C1 segment of cervical spinal cord (tissue), 14 donors: ENCODE data around the gene PHLDB2.

Experiments used
- DNase-seq, 14 donors: peaks; one replicate each; lab custom pipeline; 2025; lab: John Stamatoyannopoulos, UW

Gene PHLDB2

DNA sequence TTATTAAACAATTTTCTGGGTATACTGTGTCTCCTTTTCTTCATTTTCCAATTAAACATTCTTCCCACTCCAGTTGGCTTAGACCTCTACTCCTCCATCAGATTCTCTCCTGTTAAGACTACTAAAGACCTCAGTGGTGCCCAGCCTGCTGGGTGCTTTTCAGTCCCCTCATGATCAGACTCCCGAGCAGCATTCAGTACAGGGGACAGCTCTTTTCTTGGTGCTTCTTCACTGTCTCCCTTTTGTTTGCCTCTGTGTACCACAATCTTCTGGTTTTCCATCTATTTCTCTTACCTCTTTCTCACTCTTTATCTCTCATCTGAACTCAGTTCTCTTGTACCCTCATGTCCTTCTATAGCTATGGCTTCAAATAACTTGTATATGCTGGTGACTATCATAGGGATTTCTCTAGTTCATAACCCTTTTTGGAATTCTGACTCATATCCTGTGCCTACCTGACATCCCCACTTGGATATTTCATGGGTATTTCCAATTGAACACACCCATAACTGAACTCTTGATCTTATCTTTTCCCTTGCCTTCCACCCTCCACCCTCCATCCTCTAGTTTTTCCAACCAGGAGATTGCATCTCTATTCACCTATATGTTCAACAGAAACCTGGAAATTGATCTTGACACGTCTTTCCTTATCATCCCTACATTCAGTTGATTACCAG is 64.2 kb downstream of the PHLDB2 start:
- no peak for DNase-seq

DNA sequence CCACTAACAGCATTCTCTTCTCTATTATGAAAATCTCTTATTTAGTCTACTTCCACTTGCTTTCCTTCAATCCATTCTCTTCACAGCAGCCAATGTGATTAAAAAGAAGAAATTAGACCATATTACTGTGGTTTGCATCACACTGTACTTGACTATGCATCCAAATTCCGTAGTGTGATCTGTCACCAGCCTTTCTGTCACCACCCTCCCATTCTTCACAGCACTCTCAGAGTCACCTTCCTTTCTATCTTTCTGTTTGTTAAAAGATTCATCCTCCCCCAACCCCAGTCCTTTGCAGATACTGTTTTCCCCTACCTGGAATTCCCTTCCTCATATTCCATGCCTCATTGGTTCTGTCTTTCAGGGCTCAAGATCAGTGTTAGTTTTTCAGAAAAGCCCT is 64.7 kb downstream of the PHLDB2 start:
- DNase-seq: no peak

DNA sequence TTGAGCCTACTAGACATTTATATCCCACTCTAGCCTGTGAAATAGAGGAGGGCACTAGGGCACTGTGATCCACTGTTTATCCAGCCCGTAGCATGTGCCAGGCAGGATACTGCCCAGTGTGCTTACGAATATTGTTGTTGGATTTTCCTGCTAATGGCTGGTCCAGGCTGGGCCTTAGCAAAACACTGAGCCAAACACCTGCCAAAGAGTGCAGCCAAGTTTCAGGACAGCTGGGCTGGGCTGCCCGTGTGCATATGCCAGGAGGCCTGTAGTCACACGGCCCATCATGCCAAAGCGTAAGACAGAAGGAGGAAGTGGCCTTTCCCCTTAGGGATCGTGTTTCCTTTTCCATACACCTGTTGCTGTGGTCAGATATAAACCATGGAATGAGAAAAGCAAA is 65.2 kb downstream of the PHLDB2 start:
- no peak for DNase-seq

DNA sequence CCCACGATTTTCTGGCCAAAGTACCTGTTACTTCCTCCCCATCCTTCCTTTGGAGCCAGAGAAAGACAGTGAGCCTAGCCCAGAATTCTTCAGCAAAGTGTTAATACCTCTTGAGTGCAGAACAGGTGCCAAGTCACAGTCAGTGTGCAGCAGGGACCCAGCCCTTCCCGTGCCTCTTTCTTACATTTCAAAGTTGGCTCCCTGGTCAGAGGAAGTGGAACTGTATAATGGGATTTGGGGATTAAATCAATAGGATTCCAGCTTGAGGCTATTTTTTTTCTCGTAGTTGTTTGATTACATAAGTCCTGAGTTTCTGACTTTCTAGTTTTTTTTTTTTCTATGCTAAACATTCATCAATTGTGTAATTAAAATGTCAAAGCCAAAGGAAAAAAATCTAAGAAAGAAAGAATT is 67.2 kb downstream of the PHLDB2 start:
- DNase-seq: no peak

DNA sequence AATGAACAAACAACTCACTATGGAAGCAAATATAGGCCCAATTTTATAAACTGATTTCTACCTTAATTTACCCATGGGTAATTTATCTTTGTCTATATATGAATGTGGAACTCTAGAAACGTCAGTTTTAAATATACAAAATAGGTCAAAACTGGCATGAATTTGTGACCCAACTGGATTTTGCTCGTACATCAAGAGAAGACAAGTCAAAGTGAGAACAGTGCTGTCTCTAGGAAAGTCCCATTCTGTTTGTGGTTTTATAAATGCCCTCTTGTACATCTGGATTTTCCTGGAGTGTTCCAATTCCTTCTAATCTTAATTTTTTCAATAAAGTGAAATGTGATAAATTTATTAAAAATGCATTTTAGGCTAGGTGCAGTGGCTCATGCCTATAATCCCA is 69.5 kb downstream of the PHLDB2 start:
- no peak for DNase-seq

DNA sequence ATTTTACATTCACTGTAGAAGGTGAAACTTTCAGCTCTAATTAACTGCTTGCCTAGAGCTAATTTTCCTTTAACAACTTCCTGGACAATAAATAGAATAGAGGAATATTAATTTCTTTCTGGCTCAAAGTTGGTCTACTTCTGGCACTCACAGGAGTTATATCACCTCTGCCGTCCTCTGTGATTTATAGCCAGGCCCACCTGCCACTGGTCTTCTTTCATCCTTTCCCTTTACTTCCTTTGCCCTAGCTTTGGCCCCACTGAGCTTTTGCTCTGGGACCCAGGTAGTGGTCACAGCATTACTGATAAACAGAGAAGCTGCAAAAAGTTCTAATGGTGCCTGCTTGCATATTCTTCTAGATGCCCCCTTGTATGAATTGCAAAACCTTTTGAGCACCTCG is 70.4 kb downstream of the PHLDB2 start:
- no peak for DNase-seq

DNA sequence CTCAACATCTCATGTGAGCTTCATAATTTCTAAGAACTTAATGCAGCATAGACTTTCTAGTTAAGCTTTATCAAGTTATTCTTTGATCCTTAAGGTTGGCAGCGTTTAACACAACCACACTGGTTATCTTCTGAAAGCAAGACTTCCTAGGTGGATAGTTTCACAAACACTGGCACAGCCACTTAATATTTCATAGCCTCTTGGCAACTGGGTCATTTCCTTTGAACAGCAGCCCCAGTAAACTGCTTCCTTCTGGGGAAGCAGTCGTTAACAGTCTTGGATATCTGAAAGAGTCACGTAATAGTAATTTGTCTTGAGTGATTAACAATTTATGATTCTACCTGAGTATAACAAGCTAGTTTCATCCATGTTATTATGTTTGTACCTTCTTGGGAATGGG is 73.9 kb downstream of the PHLDB2 start:
- no peak for DNase-seq

DNA sequence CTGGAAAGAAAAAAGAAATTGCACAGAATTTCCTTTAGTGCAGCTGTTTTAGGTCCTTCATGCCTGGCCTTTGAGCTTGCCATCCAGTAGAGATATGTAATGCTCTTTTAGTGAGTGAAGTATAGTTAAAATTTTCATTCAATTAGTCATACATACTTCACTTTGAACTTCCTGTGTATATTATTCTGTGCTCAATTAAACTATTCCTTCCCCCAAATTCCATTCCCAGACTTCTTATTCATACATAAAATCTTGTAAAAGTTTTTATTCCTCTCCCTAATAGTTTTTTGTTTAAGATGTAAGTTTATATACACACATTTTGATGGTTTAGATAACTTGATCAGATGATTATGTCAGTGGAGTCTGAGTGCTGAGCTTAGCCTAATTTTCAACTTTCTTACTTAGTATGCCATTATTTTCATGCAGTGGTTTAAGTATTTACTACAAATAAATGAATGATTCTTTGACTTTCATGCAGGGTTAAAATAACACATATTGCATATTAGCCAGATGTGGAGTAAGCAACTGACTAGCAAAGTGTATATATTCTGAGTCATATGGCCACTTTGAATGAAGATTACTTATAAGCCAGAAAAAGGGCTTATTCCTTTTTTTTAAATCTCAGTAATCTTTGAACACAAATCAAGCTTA is 77.3 kb downstream of the PHLDB2 start:
- no peak for DNase-seq

DNA sequence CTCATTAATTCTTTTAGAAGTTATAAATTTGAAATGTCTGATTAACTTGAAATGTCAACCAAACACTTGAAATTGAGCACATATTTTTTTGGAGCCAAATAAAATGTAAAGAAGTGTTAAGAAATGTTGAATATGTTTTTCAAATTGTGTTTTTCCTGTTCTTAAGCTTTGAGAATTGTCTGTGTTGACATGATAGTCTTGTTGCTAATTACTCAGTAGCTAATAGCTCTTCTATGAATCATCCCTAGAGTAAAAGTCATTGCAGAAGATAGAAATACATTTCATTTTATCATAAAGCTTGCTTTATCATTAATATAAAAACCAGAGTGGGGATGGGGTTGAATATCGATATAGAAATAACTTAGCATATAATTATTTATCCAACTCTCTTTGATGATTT is 77.9 kb downstream of the PHLDB2 start:
- no peak for DNase-seq

DNA sequence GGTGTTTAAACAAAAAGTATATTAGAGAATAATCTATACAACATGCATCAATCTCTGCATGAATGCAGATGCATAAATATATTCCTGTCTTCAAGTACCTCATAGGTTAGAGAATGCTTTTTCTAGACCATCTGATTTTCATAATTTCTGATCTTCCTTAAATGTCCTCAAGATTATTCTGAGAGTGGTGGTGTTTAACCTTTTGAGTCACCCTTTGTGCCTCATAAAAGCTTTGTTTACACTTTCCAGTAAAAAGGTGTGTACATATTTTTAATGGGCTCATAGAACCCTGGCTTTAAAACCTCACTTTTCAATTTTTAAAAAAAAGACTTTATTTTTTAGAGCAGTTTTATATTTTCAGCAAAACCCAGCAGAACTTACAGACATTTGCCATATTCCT is 78.8 kb downstream of the PHLDB2 start:
- DNase-seq: no peak

DNA sequence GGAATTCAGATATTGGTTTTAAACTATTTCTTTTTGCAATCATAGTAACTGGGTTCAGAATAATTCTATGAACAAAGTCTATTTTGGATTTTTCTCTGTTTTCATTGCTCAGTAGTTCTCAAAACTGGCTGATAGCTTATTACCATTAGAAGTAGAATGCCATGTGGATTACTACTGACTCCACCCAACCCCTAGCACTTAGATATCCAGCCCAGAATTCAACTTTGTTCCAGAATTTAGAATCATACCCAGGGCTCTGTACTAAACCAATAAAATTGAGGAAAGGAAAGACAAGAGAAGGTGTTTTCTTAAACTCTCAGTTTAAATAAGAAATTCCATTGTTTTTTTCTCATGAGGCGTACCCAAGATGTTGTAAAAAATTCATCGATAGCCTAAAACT is 80.8 kb downstream of the PHLDB2 start:
- DNase-seq: no peak

DNA sequence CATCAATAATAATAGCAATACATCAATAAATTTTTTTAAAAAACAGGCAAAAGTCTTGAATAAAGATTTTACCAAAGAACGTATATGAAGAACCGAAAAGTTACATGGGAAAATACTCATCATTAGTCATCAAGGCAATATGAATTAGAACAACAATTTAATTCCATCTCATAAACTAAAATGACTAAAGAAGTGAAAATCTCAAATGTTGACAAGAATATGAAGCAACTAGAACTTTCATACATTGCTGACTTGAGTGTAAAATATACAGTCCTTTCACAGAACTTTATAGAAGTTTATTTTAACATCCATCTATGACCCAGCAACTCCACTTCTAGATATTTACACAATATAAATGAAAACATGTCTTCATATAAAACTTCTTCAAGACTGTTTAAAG is 84.5 kb downstream of the PHLDB2 start:
- no peak for DNase-seq

DNA sequence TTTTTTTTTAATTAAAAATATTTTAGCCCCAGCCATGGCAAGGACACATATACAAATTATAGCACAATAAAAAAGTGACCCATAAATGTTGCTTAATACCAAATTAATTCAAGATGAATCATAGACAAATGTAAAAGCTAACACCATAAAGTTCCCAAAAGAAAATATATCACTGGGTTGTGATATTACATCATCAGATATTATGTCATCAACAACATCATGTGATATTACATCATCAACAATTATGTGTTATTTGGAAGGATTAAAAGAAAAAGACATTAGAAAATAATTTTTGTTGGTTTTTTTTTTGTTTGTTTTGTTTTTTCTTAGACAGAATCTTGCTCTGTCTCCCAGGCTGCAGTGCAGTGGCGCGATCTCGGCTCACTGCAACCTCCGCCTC is 85.3 kb downstream of the PHLDB2 start:
- DNase-seq: no peak

DNA sequence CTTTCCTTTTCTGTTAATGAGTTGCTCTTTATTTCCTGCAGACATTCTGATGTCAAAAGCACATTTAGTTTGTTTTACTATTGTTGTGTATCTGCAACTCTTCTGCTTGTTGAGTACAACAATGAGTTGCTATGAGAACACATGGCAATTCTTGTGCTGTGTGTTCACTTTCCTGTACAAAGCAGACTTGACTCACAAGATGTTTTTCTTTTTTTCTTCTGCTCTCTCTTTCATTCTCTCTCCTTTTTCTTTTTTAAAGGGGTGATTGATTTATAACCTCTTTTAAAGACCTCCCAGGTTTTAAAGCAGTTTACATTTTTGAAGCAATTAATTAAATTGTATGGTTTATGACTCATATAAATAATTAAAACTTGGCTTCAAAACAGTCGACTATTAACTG is 88.2 kb downstream of the PHLDB2 start:
- DNase-seq: no peak

DNA sequence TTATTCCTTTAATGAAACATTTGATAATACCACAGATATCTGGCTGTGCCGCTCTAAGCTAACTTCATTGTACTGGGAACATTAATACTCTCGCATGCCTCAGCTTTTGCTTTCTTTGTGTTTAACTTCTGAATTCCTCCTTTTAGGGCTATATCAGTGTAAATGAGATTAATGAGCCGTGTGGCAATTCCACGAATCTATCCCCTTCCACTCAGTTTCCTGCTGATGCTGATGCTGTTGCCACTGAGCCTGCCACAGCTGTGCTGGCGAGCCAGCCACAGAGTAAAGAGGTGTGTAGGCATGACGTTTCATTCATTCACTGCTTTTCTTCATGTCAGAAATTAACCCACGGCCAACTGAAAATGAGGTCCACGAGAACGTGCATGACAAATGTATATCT is 89.7 kb downstream of the PHLDB2 start:
- no peak for DNase-seq

DNA sequence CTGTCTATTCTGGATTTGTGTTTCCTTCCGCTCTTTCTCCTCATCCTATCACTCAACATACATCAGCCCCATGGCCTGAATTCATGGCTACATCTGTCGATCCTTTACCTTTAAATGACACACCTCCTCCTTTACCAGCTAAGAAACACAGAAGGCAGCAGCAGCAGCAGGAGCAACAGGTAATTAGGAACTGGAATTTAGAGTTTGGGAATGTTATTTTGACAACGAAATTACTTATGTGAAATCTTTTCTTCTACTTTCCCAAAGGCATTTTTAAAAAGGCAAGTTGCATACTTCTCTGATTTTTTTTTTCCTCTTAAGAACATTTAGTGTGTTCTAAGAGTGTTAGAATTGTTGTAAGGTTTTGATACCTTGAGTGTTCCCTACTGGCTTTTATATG is 90.6 kb downstream of the PHLDB2 start:
- DNase-seq: no peak

DNA sequence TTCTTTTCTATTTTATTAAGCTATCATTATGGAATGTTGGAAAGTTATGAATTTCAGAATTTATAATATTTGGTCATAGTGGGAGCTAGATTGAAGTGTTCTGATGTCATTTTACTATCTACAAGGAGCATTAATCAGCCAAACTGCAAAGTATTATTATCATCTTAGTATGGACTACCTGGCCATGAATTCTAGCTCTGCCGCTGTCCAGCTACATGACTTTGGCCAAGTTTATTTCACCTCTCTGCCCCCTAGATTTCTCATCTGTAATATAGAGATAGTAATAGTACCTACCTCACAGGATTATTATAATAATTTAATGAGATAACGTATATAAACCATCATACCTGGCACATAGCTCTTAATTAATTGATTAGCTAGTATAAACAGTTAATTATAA is 92.0 kb downstream of the PHLDB2 start:
- no peak for DNase-seq

DNA sequence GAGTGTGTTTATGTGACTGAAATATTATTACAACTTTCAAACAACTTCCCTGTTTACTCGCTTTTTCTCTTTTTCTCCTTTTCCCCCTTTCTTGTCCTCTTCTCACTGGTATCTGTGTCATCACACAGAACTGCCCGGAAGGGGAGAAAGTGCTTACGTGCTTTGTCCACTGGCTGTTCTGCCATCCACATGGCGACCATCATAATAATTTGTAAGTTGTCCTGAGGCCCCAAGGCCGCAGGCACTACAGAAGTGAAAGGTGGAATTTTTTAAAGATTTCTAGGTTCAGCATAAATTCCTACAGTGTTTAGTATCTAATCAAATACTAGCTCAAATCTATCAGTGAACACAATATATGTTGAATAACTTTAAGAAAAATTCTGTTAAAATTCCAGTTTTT is 93.0 kb downstream of the PHLDB2 start:
- no peak for DNase-seq

DNA sequence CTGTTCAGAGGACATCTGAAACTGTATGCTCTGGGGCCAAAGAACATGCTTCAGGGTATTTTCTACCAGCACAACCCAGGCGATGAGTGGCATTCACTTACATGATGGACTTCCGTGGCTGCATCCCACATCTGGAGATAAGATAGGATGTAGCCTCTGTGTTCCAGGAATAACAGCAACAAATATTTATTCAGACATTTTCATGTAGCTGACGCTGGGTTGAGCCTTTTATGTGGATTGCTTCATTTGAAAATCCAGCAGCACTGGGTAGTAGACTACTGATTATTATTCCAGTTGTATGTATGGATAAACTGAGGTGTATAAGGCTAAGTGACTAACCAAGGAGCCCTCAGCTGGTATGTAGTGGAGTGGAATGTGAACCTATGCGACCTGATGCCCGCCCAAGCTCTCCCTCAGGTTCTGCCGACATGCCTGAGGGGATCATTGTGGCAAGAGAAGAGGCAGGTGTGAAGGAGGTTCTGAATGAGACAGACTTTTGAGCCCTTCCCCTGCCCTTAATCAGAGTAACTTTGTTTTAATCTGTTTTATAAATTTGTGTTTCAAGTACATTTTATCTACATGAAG is 93.9 kb downstream of the PHLDB2 start:
- DNase-seq: no peak

DNA sequence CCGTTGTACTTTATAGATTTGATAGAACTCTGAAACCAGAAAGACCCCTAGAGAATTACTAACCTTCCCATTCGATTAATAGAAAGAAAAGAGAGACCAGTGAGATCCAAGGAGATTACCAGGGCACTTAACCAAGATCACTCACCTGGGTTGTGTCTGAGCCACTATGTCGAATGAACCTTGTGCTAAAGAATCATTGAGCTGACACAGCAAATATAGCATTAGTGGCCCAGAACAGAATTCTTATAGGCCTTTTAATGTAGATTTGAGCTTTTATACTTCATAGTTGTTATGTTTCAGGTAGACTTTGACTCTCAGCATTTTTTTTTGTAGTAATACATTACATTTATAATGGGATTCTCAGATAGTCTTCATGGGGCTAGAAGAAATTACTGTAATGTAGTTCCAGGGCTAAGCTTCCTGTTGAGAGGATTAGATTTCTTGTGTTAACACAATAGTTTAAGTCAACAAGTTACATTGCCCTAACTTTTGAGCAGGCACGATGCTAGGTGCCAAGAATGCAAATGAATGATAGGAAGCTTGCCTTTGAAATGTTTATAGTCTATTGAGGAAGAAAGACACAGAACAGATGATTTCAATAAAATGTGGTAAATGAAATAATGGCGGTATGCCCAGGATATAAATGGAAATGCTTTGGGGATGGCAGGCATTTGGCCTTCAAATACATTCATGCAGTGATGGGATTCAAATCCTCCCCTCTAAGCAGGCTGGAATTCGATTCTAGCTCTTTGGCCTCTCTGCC is 95.3 kb downstream of the PHLDB2 start:
- no peak for DNase-seq

DNA sequence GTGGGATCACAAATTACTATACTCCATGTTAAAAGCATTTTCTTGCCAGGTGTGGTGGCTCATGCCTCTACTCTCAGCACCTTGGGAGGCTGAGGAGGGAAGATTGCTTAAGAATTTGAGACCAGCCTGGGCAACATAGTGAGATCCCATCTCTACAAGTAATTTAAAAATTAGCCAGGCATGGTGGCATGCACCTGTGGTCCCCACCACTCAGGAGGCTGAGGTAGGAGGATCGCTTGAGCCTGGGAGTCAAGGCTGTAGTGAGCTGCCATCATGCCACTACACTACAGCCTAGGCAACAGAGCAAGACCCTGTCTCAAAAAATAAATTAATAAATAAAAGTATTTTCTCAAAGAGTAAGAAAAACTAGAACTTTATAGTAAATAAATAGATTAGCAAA is 96.8 kb downstream of the PHLDB2 start:
- DNase-seq: no peak

DNA sequence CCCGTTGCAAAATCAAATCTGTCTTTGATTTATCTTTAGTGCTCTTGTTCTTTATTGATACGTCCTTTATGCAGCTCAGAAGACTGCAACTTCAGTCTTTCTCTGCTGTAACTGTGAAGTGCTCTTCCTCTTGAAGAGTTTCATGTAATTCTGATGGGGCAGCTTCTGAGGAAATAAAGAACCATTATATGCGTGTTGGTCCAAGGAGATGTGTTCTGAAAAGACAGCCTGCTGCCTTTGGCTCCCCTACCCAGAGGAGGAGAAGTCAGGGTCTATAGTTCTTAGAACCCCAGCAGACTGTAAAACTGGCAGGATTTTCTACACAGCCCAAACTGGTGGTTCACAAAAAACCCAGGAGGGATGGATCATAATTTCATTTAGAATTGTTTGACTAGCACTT is 97.4 kb downstream of the PHLDB2 start:
- DNase-seq: no peak
